Endothelial cell of hepatic sinusoid (primary cell): ENCODE measurements around the gene MGAT4C.
"Not testable (repeated sequence)": the region's sequence is repeated elsewhere in the genome, so short reads cannot be mapped to it uniquely, and the experiment has no call there.

Experiments used
- in situ Hi-C: cut with HindIII; loops from 2 replicates; pipeline ENCODE4 v1.10.0; 2017; ENCODE audit warnings: low sequenced_read_pairs

The MGAT4C gene

GRCh38 chr12:86256163-86256562 is at the start of gene MGAT4C:
TSS of gene MGAT4C (minus strand) at chr12:86256391.
- in situ Hi-C loops: no loop called here

- in situ Hi-C loops: not testable (repeated sequence)
Observed at GRCh38 chr12:86296396-86296795, 40.2 kb upstream of the MGAT4C start.

- in situ Hi-C loops: loop anchor here (5.0 kb wide), 1 partner anchor 49 kb away; no protein-coding TSS in a partner anchor
Observed at GRCh38 chr12:86293682-86294240, 37.6 kb upstream of the MGAT4C start.

GRCh38 chr12:86292480-86292879 is 36.3 kb upstream of the MGAT4C start:
- in situ Hi-C loops: loop anchor here (5.0 kb wide), 1 partner anchor 50 kb away; no protein-coding TSS in a partner anchor

- in situ Hi-C loops: loop anchor here (5.0 kb wide), 1 partner anchor 52 kb away; no protein-coding TSS in a partner anchor
Observed at GRCh38 chr12:86290615-86291014, 34.4 kb upstream of the MGAT4C start.

GRCh38 chr12:86286119-86286518 is 29.9 kb upstream of the MGAT4C start:
- in situ Hi-C loops: no loop called here

- in situ Hi-C loops: no loop called here
Observed at GRCh38 chr12:86283620-86284019, 27.4 kb upstream of the MGAT4C start.

GRCh38 chr12:86275356-86275755 is 19.2 kb upstream of the MGAT4C start:
- in situ Hi-C loops: no loop called here

- in situ Hi-C loops: no loop called here
Observed at GRCh38 chr12:86265329-86265695, 9.1 kb upstream of the MGAT4C start.

- in situ Hi-C loops: no loop called here
Observed at GRCh38 chr12:86264451-86265328, 8.5 kb upstream of the MGAT4C start.

- in situ Hi-C loops: no loop called here
Observed at GRCh38 chr12:86261578-86261977, 5.4 kb upstream of the MGAT4C start.

GRCh38 chr12:86261142-86261541 is 5.0 kb upstream of the MGAT4C start:
- in situ Hi-C loops: no loop called here

- in situ Hi-C loops: no loop called here
Observed at GRCh38 chr12:86260183-86260582, 4.0 kb upstream of the MGAT4C start.

- in situ Hi-C loops: no loop called here
Observed at GRCh38 chr12:86257134-86257533, 943 bp upstream of the MGAT4C start.

GRCh38 chr12:86254399-86255107 is 1.6 kb downstream of the MGAT4C start:
- in situ Hi-C loops: no loop called here

- in situ Hi-C loops: no loop called here
Observed at GRCh38 chr12:86249851-86250250, 6.3 kb downstream of the MGAT4C start.

GRCh38 chr12:86249276-86249675 is 6.9 kb downstream of the MGAT4C start:
- in situ Hi-C loops: no loop called here

- in situ Hi-C loops: no loop called here
Observed at GRCh38 chr12:86247871-86248270, 8.3 kb downstream of the MGAT4C start.

- in situ Hi-C loops: no loop called here
Observed at GRCh38 chr12:86241600-86241999, 14.6 kb downstream of the MGAT4C start.

- in situ Hi-C loops: no loop called here
Observed at GRCh38 chr12:86234316-86234855, 21.8 kb downstream of the MGAT4C start.

- in situ Hi-C loops: no loop called here
Observed at GRCh38 chr12:86233126-86233525, 23.1 kb downstream of the MGAT4C start.
